NCI-H2196 (cell line): ENCODE measurements around the gene ESRP2.
A peak's percentile ranks its signal among the peaks of the same experiment; 100 is the strongest.

Experiments
- DNase-seq: peaks from one replicate; lab custom pipeline; 2025; ENCODE audit not compliant: unreplicated experiment; lab: John Stamatoyannopoulos, UW

ESRP2 gene

DNA sequence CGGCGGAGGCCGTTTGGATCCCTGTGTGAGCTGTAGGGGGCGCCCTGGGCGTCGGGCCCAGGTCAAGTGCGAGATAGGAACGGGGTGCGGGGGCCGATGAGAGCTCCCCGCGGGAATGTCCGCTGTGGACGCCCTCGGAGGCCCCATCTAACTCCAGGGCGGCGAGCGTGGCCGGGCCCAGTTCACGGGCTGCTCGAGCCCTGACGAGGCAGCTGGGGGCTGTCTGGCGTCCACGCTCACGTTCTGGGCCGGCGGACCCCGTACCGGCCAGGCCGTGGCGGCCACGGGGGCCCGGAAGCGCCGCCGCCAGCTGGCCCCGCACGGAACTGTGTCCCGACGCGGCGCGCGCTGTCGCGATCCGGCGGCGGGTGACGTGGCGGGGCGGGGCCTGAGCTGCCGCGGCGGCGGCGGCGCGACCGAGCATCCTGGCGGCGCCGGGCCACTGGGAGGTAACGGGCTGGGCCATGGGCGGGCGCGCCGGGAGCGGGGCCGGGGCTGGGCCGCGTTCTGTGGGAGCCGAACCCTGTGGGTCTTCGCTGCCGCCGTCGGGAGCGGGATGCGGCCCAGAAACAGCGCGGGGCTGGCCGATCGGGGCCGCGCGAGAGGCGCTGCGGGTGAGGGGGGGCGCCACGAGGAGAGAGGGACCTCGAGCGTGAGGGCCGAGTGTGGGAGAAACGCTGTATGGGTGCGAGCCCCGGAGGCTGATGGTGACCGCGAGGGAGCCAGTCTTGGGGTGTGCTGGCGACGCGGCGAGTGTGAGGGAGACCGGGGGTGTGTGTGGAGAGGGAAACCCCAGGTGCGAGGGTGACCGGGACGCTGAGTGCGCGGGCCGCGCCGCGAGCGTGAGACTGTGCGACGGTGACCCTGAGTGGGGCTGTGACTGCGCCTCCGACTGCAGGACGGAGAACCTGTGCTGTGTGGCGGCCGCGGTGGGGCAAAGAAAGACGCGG is 28.5 kb upstream of the ESRP2 start, which contains the start of gene SLC7A6:
Gene SLC7A6, plus strand, starts transcription at position 399 of the 950 bp plus-strand sequence. CDS start 10,201 bp downstream, outside the sequence.
- DNase-seq: peak; percentile 27

DNA sequence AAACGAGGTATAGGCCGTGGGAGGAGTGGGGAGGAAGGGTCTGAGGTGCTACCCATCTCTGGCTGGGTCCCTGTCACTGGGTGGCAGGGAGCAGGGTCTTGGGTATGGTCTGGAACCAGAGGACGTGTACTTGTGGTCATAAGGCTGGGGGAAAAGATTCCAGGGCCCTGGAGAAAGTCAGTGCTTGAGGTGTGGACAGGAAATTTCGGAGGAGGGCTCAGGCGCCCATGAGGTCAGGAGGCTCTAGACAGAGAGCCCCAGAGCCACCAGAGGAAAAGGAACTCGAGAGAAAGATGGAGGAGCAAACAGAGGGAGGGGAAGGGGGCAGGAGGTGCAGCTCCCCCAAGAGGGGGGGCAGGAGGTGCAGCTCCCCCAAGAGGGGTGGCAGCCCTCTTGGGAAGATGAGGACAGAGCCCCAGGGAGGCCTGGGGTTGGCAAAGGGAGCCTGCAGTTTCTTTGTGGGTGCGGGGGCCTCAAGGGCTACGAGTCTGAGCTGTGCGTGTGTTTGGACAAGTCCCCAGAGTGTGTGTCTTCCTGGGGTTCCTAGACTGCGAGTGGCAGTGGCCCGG is 27.7 kb upstream of the ESRP2 start:
- DNase-seq: no peak

DNA sequence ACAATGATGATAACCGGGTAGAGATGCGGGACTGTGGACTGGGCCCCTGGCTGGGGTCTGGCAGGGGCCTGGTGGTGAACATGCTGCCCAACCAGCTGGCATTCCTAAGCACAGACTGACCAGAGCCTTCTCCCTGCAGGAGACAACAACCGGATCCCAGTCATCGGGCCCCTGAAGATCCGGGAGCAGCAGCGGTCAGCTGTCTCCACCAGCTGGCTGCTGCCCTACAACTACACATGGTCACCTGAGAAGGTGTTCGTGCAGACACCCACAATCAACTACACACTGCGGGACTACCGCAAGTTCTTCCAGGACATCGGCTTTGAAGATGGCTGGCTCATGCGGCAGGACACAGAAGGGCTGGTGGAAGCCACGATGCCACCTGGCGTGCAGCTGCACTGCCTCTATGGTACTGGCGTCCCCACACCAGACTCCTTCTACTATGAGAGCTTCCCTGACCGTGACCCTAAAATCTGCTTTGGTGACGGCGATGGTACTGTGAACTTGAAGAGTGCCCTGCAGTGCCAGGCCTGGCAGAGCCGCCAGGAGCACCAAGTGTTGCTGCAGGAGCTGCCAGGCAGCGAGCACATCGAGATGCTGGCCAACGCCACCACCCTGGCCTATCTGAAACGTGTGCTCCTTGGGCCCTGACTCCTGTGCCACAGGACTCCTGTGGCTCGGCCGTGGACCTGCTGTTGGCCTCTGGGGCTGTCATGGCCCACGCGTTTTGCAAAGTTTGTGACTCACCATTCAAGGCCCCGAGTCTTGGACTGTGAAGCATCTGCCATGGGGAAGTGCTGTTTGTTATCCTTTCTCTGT is 23.3 kb upstream of the ESRP2 start:
- no peak for DNase-seq

DNA sequence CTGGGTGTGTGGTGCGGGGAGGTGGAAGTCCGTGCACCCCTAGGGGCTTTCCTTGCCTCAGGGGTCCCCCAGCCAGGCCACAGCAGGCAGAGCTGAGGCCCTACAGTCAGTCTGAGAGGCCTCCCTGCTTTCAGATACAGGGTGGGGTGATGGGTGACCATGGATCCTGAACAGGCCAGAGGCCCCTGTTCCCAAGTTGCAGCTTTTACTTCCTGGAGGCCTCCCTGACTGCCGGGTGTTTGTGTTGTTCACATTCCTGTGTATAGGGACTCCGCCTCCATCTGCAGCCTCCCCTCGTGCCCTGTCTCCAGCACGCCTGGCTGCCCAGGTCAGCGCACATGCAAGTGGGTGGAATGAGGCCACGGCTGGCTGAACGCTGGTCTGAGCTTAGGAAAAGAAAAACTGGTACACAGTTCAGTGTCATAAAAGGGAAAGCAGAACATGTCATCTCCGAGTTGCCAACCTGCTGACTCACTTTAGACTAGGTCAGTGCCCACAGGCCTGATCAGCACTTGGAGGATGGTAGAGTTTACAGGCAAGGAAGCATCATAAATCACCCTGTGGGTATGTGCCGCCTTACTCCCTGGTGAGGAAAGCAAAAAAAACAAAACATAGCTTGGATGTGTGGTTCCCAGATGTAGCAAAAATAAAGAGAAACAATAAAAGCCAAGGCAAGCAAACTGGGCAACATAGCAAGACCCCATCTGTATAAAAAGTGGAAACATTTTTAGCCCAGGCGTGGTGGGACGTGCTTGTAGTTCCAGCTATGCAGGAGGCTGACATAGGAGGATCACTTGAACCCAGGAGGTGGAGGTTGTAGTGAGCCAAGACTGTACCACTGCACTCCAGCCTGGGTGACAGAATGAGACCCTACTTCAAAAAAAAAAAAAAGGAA is 22.2 kb upstream of the ESRP2 start:
- peak; percentile 18 for DNase-seq

DNA sequence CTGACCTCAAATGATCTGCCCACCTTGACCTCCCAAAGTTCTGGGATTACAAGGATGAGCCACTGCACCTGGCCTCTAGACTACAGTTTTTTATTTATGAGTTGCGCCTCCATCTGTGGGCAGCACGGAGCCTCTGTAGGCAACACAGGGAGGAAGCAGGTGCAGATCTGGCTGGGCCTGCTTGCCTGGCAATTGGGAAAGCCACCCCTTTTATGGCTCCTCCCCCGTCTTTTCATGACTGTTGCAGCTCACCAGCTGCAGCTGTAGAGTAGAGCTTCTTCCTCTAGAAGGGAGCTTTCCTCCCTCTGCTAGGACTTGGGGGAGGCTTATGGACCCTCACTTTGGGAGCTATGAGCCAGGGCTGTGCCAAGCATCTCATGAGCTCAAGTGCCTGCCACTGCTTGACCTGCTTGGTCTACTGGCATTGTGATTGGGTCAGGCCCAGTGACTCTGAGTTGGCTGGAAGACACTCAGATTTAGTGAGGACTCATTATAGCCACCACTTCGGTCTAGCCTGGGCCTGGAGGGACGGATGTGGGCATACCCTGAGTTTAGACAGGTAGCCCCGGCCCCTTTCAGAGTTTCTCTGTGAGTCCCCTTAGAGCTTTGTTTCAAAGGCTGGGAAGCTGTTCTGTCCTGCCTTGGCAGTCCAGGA is 21.5 kb upstream of the ESRP2 start:
- DNase-seq: peak; percentile 72

DNA sequence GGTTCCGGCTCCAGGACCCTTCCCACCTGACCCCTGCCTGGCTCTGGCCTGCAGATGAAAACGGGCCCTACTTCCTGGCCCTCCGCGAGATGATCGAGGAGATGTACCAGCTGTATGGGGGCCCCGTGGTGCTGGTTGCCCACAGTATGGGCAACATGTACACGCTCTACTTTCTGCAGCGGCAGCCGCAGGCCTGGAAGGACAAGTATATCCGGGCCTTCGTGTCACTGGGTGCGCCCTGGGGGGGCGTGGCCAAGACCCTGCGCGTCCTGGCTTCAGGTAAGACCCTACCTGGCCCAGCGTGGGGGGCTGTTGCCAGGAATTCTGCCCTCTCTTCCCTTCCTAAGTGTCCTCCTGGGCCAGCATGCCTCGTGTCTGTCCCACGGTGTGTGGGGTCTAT is 19.8 kb upstream of the ESRP2 start:
- no peak for DNase-seq

DNA sequence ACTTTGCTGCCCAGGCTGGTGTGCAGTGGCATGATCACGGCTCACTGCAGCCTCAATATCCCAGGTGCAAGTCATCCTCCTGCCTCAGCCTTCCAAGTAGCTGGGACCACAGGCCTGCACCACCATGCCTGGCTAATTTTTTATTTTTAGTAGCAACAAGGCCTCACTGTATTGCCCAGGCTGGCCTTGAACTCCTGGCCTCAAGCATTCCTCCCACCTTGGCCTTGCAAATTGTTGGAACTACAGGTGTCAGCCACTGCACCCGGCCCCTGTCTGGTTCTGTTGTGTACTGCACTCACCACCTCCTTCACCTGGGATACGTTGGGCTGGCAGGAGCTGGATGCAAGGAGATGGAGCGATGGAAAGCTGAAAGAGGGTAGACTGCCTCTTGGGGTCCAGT is 17.8 kb upstream of the ESRP2 start:
- DNase-seq: no peak

DNA sequence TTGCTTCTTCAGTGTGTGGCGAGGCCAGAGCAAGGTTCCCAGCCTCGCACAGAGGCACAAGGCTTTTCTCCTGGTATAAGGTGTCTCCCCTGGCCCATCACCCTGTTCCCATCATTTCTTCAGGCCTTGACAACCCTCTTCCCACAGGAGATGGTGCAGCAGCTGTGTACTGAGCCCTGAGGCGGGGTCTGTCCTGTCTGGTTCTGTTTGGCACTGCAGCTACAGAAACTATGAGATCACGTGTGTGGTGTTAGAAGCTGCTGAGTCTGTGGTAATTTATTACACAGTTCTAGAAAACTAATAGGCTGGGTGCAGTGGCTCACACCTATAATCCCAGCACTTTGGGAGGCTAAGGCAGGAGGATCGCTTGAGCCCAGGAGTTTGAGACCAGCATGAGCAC is 16.5 kb upstream of the ESRP2 start:
- DNase-seq: no peak

DNA sequence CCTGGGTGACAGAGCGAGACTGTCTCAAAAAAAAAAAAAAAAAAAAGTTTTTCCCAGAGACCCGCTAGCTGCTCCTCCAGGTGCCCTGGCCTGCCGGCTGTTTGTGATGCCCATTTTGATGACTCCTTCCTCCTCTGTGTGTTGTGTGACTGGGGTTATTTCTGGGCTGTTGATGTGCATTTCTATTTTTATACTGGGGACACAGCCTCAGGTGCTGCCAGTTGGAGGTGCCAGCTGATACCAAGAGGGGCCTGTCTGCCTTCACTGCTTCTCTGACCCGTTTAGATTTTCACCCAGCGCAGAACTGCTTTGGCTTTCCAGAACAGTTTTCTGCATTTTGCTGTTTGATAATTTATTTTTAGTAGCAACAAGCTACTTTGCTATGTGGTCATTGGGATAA is 15.9 kb upstream of the ESRP2 start:
- no peak for DNase-seq

DNA sequence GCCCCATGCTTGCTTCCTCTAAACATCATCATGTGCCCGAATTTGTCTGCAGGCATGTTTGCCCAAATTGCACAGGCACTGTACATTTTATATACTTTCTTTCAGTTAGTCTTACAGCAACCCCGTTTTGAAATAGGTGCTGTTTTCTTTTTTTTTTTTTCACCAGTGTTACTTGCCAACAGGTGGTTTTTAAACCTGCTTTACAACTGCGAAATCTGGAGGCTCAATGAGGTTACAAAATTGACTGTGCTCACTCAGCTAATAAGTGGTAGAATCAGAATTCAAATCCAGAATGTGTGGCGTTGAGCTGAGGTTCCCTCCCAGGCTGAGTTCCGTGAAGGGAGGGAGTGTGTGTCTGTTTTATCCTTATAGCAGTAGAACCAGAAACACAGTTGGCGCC is 15.0 kb upstream of the ESRP2 start:
- no peak for DNase-seq

DNA sequence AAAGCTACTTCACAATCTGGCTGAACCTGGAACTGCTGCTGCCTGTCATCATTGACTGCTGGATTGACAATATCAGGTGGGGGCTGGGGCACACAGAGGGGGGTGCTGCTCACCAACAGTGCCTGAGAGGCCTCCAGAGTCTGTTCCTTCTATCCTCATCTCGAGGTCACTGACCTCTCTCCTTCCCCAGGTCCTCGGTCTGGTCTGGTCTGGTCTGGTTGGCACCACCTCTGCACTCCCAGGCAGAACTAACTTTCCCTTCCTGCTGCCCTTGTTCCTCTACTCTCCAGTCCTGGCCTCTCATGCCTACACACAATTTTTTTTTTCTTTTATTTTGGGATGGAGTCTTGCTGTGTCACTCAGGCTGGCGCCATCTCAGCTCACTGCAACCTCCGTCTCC is 13.4 kb upstream of the ESRP2 start:
- DNase-seq: no peak

DNA sequence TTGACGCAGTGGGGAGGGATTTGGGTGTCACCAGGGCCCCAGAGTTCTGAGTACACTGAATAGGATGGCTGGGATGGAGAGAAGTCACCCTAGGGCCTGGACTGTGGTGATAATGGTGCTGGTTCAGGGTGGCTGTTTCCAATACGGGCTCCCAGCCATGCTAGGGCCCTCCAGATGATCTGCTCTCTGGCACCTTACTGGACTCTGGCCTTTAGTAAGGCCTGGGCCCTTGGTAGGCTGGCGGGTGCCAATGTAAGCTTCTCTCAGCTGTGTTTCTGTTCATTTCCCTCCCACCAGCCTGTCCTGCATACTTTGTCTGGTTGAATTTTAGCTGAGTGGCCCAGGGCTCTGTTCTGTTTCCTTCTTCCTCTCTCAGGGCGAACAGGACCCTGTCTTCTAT is 12.0 kb upstream of the ESRP2 start:
- no peak for DNase-seq

DNA sequence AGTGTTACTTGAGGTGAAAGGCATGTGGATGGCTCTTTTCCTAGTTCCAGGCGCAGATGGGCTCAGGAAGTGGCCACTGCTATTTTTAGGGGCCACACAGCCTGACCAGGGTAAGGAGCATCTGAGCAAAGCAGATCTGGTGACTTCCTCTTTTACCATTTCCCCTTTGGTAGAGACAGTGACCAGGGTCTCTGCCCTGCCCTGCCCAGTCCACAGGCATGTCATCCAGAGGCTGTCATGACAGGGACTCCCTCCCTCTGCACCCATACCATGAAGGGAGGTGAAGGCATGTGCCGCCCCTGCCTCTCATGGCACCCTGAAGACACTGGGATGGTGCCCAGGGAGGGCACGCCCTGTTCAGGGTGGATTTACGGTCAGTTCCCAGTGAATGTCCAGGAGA is 11.5 kb upstream of the ESRP2 start:
- DNase-seq: no peak

DNA sequence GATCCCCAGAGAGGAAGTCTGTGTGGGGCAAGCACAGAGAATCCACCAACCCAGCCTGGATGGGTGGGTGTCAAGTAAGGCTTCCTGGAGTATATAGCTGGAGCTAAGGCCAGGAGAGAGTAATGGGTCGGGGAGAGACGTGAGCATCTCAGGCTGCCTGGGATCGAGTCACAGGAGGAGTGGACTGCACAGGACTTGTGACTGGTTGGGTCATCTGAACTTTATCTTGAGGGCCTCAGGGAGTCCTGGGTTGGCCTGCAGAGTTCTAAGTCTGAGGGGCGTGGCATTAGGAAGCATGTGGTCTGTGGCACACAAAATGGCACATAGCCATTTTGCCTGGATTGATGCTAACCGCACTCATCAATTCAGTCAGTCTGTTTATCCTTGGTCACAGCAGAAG is 10.7 kb upstream of the ESRP2 start:
- DNase-seq: no peak

DNA sequence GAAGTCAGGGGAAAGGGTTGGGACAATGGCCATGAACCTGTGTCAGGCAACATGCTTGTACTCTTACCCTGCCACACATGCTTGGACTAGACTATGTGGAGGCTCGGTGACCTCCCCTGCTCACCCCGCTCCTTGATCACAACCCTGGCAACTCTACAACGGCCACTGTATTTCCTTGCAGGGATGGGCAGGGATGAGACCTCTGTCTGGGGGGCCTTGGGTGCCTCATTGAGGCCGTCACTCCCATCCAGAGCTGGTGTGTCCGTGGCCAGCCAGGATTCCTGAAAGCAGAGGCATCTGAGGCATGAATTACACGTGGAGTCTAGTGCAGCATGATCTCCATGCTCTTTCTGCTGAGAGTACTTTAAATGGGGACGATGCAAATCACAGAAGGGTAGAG is 10.2 kb upstream of the ESRP2 start:
- DNase-seq: no peak

DNA sequence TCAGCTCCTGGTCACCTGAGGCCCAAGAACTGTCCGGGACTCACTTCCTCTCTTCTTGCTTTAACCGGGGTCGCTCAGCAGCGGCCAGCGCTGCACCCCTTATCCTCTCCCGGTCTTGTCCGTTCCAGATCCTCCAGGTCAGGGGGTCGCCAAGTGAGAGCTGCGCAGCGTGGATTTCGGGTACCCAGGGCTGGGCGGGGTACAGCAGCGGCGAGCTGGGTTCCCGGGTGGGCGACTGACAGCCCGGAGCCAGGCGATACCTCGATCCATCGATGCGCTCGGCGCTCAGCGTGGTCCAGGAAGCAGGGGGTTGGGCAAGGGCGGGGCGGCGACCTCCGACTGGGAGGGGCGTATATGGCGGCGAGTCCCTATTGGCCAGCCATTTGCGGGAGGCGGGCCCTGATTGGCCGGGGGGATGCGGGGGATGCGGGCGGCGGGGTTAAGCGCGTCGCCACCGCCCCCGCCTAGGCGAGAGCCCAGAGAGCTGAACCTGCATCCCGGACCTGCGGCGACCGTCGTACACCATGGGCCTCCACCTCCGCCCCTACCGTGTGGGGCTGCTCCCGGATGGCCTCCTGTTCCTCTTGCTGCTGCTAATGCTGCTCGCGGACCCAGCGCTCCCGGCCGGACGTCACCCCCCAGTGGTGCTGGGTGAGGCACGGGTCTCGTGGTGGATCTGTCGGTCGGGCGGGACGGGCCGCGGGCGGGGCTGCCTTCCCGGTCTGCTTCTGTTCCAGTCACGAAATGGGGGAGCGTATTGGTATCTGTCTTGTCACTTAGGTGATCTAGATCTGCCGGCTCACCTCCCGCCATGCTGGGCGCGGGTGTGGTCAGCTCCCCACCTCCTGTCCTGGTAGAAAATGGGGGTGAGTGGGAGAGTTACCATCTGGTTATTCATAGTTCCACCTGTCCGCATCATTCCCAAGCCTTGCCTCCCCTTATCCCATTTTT is 9.3 kb upstream of the ESRP2 start, which contains the start of gene PLA2G15:
Gene PLA2G15, plus strand, starts transcription at position 471 of the 951 bp plus-strand sequence. Its CDS starts 54 bp downstream, at position 525.
- peak; percentile 72 for DNase-seq

DNA sequence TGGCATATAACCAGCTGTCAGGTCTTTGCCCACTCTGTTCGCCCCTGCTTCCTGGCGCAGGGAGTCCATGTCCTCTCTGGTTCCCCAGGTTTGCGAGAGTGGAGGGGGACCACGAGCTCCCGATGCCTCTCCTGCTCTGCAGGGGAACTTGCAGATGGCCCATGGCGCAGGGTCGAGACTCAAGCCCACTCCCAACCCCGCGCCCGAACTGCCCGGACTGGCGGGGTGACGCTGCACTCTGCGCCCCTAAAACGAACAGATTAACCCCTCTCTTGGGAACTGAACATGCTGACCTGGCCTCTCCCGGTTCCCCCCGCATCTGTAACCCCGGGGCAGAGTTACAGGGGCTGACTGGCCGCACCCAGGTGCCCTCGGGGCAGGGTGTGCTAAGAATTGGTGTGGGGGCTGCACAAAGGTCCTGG is 8.6 kb upstream of the ESRP2 start:
- no peak for DNase-seq

DNA sequence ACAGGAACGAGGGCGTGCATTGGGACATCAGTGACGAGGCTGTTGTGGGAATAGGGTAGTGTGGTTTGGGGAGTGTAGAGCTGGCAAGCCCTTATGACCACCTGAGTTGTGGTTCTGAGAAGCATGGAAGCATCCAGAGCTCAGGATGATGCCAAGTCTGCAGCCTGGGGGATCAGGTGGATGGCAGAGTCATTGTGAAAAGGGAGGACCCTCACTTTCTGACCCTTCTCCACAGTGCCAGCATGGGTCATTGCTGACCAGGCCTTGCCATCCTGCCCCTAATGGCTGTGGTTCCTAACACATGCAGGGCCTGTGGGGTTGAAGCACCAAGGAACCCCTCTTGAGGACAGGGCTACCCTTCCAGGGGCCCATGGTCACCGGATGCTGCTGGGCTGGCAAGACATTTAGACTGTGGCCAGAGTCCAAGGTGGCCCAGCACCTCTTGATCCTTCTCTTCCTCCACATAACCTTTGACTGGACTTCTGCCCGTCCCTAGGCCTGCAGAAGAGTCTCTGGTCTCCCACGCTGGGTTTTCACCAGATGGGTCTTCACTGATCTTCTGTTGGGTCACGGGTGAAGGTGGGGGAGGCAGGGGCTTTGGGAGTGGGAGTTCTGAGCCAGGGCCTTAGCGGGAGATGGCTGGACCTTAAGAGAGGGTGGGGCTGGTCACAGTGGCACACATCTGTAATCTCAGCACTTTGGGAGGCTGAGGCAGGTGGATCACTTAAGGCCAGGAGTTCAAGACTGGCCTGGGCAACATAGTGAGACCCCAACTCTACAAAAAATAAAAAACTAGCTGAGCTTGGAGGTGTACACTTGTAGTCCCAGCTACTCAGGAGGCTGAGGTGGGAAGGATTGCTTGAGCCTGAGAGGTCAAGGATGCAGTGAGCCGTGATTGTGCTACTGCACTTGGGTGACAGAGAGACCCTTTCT is 7.3 kb upstream of the ESRP2 start:
- DNase-seq: no peak
